Spinal cord (tissue), 10 donors: ENCODE results near the gene CTNNA3. TPM values are rescaled to one million over a fixed set of nuclear protein-coding genes. Genes with fewer than 3 reads are reported as not detected.

ENCODE experiments used
- DNase-seq, 6 donors: peaks; one replicate each; pipeline versions ENCODE4 v3.0.0 to v3.0.0-alpha.2; 2013 to 2015; ENCODE audit warnings: low spot score in 6 of 6, low read depth in 4 of 6
- H3K27ac ChIP-seq: one replicate; pipeline ENCODE4 v1.5.1; 2013; ENCODE audit warnings: low read depth, low read length, control low read depth
- H3K27me3 ChIP-seq: one replicate; pipeline ENCODE4 v1.6.1; 2013; ENCODE audit warnings: low read length; ENCODE audit not compliant: control insufficient read depth, insufficient read depth
- H3K36me3 ChIP-seq: one replicate; pipeline ENCODE4 v1.6.1; 2013; ENCODE audit warnings: low read length; ENCODE audit not compliant: control insufficient read depth, insufficient read depth
- H3K4me1 ChIP-seq: one replicate; pipeline ENCODE4 v1.6.1; 2013; ENCODE audit warnings: low read length; ENCODE audit not compliant: control insufficient read depth, insufficient read depth
- H3K4me3 ChIP-seq: one replicate; pipeline ENCODE4 v1.5.1; 2013; ENCODE audit warnings: low read depth, low read length, control low read depth
- H3K9me3 ChIP-seq: one replicate; pipeline ENCODE4 v1.6.1; 2013; ENCODE audit warnings: low read length; ENCODE audit not compliant: control insufficient read depth, insufficient read depth
- WGBS: methylation state at CpG from one replicate; pipeline ENCODE4 v1.1.5; 2013; ENCODE audit warnings: missing lambda C conversion rate; ENCODE audit not compliant: insufficient coverage; 5-methylcytosine and 5-hydroxymethylcytosine counted together
- polyA plus RNA-seq, 2 donors: library from polyadenylated mRNA; unstranded; fragments of 120-200 nt; gene quantifications; one replicate each; pipeline ENCODE4 v1.2.1, GENCODE V29; 2013; ENCODE audit not compliant: insufficient read length in 2 of 2
- total RNA-seq, 2 donors: library from RNA; depleted of rRNA in 1 of 2; stranded (reverse); fragments of 120-200 nt in 1 of 2; fragments of >200 nt in 1 of 2; gene quantifications; one replicate each; pipeline versions ENCODE4 v1.2.3 to v1.2.4, GENCODE V29; 2013 to 2014
- donor health status: healthy.

The CTNNA3 gene
- total and polyA plus RNA-seq, 4 donors, result 15.3 to 63.5 (median 41.0) TPM

DNA sequence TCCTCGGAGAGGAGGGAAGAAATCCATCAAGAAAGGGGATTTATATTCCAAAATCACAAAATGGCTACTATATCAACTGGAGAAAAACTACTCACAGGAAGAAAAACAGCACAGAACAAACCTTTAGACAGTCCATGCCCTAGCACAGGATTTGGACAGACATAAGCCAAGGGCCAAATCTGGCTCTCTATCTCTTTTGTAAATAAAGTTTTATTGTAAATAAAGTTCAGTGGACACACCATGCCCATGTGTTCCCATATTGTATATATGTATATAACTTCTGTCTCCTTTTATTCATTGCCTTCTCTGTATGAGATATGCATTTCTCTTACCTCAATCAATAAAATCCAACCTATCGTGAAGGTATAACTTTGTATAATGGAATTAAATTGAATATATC lies 1513.0 kb downstream of the CTNNA3 start:
- Histone ChIP-seq H3K9me3 (no peaks in the 10 kb centered on the region), H3K27me3 (no peaks in the 10 kb centered on the region), H3K36me3 (no peaks in the 10 kb centered on the region), H3K27ac (no peak overlapping the region), H3K4me3 (no peak overlapping the region), H3K4me1 (no peaks in the 10 kb centered on the region)
- DNase-seq, result no peak
- WGBS, result no CpG with 5 or more reads among the region's 2 CpGs

GRCh38 chr10:66180581-66181318 lies 1515.2 kb downstream of the CTNNA3 start:
- H3K27me3 ChIP-seq, result no peaks in the 10 kb centered on the region
- H3K27ac ChIP-seq, result no peak overlapping the region
- H3K9me3 ChIP-seq, result no peaks in the 10 kb centered on the region
- no peaks in the 10 kb centered on the region for H3K36me3 ChIP-seq
- peak; percentile 28 to 91 (median 44) for DNase-seq
- no peaks in the 10 kb centered on the region for H3K4me1 ChIP-seq
- H3K4me3 ChIP-seq, result no peak overlapping the region
- WGBS, result no CpG with 5 or more reads among the region's 5 CpGs

DNA sequence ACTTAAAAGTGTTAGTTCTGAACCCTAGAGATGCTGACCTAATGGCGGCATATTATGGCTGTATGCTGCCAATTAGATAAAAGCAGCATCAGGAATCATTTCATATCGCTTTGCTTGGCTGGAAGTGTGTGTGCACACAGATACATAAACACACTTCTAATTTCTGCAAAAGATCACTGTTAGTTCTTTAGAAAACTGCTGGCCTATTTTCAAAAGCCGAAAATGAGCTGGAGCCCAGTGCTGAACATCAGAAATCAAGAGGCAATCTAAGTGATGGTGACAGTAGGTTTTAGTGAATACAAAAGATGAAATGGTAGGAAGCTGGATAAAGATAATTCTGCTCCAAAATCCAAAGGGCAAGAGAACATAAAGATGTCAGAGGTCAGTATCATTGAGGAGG lies 1516.0 kb downstream of the CTNNA3 start:
- H3K27ac ChIP-seq, result no peak overlapping the region
- H3K4me1 ChIP-seq, result no peaks in the 10 kb centered on the region
- no peak overlapping the region for H3K4me3 ChIP-seq
- no peaks in the 10 kb centered on the region for H3K9me3 ChIP-seq
- WGBS, result 75% methylated on average over 1 of the region's 3 CpGs
- no peaks in the 10 kb centered on the region for H3K27me3 ChIP-seq
- no peaks in the 10 kb centered on the region for H3K36me3 ChIP-seq
- peak in 2 of 6 donors; percentile 12 to 22 for DNase-seq

DNA sequence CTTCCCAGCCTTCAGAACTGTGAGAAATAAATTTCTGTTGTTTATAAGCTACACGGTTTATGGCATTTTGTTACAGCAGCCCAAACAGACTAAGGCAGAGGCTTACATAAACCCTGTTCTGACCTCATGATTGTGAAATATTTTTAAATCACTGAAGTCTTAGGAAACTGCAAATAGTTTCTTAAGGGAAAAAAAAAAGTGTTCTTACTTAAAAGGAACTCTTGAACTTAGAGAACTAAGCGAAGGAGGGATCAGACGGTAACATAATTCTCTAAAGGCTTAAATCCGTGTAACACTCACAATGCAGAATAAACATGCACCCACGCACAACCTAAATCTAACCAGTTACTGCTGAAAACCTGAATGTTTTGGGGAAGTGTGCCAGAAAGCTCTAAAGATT lies 1519.2 kb downstream of the CTNNA3 start:
- Histone ChIP-seq H3K4me3 (no peak overlapping the region), H3K4me1 (no peaks in the 10 kb centered on the region), H3K9me3 (no peaks in the 10 kb centered on the region), H3K27me3 (no peaks in the 10 kb centered on the region), H3K27ac (no peak overlapping the region), H3K36me3 (no peaks in the 10 kb centered on the region)
- DNase-seq, result no peak
- WGBS, result no CpG with 5 or more reads among the region's 5 CpGs

DNA sequence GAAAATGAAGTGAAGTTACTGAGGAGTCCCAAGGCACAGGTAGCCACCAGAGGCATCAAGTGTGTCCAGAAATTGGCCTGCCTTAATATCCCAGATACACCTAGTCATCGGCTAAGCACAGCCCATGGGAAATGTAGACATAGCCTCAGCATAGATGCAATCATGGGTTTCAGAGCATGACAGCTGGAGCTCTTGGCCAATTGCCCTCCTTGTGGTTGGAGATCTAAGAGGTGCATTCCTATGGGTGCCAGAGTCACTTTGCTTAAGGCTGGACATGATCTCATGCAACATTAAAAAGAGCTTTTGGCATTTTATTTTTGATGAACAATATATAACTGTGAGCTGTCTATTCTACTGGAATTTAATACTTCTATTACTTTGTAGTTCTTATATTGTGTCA lies 1528.2 kb downstream of the CTNNA3 start:
- Histone ChIP-seq H3K27me3 (no peaks in the 10 kb centered on the region), H3K4me3 (no peak overlapping the region), H3K36me3 (no peaks in the 10 kb centered on the region), H3K9me3 (no peaks in the 10 kb centered on the region), H3K27ac (no peak overlapping the region), H3K4me1 (no peaks in the 10 kb centered on the region)
- WGBS, result 100% methylated on average over 1 of the region's 1 CpG
- DNase-seq, result no peak

DNA sequence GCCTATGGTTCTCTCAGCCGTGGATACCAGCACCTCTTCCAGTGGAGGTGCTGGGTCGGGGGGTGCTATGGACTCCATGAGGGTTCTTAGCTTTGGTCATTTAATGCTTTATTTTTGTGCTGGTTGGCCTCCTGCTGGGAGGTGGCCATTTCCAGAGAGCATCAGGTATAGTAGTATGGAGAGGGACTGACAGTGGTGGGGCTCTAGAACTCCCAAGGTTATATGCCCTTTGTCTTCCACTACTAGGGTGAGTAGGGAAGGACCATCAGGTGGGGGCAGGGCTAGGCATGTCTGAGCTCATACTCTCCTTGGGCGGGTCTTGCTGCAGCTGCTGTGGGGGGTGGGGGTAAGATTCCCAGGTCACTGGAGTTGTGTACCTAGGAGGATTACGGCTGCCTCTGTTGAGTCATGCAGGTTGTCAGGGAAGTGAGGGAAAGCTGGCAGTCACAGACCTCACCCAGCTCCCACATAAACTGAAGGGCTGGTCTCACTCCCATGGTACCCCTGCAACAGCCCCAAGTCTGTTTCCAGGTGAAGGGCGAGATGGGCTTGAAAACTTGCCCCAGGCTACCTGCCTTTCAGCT lies 1533.3 kb downstream of the CTNNA3 start:
- H3K4me1 ChIP-seq, result no peaks in the 10 kb centered on the region
- H3K27ac ChIP-seq, result no peak overlapping the region
- DNase-seq, result no peak
- no peaks in the 10 kb centered on the region for H3K36me3 ChIP-seq
- peaks cover 2% of the 10 kb centered on the region for H3K9me3 ChIP-seq
- no peaks in the 10 kb centered on the region for H3K27me3 ChIP-seq
- H3K4me3 ChIP-seq, result no peak overlapping the region
- 96% methylated on average over 5 of the region's 5 CpGs for WGBS

DNA sequence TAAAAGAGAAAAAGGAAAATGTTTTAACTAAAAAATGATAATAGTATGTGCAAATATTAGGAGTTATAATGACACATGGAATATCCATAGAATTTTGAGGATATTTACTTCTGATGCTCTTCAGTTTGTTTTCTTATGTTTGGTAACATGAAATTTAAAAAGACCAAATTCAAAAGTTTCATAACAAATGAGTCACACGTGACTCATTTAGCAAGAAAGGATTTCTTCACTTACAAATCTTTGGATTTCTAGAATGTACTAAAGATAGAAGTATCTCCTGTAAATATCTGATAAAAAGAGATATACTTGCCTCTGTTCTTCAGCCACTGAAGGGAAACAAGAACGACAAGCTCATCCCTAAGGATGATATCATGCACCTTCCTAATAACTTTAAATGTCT lies 1544.6 kb downstream of the CTNNA3 start:
- H3K27ac ChIP-seq, result no peak overlapping the region
- no peaks in the 10 kb centered on the region for H3K27me3 ChIP-seq
- WGBS, result no CpG with 5 or more reads among the region's 2 CpGs
- no peaks in the 10 kb centered on the region for H3K9me3 ChIP-seq
- H3K4me1 ChIP-seq, result no peaks in the 10 kb centered on the region
- H3K36me3 ChIP-seq, result no peaks in the 10 kb centered on the region
- H3K4me3 ChIP-seq, result no peak overlapping the region
- no peak for DNase-seq

DNA sequence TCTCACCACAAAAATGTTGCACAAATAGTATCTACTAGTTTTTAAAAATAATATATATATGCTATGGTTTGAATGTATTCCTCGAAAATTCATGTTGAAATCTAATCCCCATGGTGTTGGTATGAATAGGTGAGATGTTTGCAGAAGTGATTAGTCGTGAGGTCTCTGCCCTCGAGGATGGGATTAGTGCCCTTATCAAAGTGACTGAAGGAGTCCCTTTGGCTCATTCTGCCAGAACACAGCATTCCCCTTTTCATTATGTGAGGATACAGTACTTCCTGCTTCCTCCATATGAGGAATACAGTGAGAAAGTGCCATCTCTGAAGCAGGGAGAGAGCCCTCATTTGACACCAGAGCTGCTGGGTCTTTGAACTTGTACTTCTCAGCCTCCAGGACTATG lies 1547.7 kb downstream of the CTNNA3 start:
- Histone ChIP-seq H3K4me1 (no peaks in the 10 kb centered on the region), H3K36me3 (no peaks in the 10 kb centered on the region), H3K27me3 (no peaks in the 10 kb centered on the region), H3K27ac (no peak overlapping the region), H3K9me3 (no peaks in the 10 kb centered on the region), H3K4me3 (no peak overlapping the region)
- WGBS, result no CpG with 5 or more reads among the region's 3 CpGs
- DNase-seq, result no peak

DNA sequence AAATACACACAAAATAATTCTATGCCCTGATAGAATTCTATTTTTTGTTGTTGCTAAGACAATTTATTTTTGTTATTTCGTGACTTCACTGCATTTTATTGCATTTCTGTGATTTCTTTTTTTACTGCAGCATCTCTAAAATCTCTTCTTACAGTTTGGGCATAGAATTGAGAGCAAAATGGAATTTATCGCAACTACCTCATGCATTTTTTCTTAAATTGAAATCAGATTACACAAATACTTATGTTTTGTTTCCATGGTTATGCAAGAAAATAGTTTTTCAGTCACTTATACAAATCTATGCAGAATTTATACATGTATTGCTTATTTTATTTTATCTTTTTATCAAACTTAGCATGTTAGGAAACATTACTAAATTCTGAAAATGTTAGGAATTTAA lies 1552.0 kb downstream of the CTNNA3 start:
- no peak for DNase-seq
- Histone ChIP-seq H3K4me1 (no peaks in the 10 kb centered on the region), H3K27ac (no peak overlapping the region), H3K9me3 (no peaks in the 10 kb centered on the region), H3K36me3 (no peaks in the 10 kb centered on the region), H3K4me3 (no peak overlapping the region), H3K27me3 (no peaks in the 10 kb centered on the region)
- no CpG with 5 or more reads among the region's 2 CpGs for WGBS

DNA sequence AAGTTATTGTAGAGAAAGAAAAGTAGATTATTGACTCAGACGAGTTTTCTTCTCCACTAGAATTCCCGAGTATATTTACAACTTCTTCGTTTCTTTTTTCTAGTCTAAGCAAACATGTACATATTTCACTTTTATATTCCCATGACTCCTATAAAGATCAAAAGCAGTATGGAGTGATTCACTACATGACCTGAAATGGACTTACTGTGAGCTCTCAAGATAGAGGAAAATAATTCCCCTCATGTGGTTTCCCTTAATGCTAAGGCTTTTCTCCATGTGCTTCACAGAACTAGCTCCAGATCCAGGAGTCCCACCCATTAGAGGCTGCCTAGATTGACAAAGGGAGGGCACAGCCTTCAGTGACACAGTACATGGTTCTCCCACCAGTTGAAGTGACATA lies 1593.2 kb downstream of the CTNNA3 start:
- WGBS, result no CpG with 5 or more reads among the region's 3 CpGs
- no peak for DNase-seq
- no peak overlapping the region for H3K27ac ChIP-seq
- no peaks in the 10 kb centered on the region for H3K9me3 ChIP-seq
- H3K4me1 ChIP-seq, result no peaks in the 10 kb centered on the region
- no peaks in the 10 kb centered on the region for H3K27me3 ChIP-seq
- no peaks in the 10 kb centered on the region for H3K36me3 ChIP-seq
- no peak overlapping the region for H3K4me3 ChIP-seq
